Coronary artery (tissue), 2 donors: ENCODE measurements around the gene ZG16.
"Not testable (repeated sequence)": the region's sequence is repeated elsewhere in the genome, so short reads cannot be mapped to it uniquely, and the experiment has no call there.

Experiments used
- DNase-seq: peaks from one replicate; pipeline ENCODE4 v3.0.0-alpha.2; 2017; ENCODE audit warnings: low spot score
- H3K27ac ChIP-seq, 2 donors: fragments of 200-600 bp; sonication (generic); one replicate each; pipeline ENCODE4 v1.5.1; 2016 to 2019
- H3K4me3 ChIP-seq: fragments of 200-600 bp; sonication (generic); 2 replicates; pipeline ENCODE4 v1.5.1; 2016; ENCODE audit warnings: mild to moderate bottlenecking, moderate library complexity
- CTCF ChIP-seq: fragments of 200-600 bp; sonication (generic); IDR thresholded peaks from one replicate; pipeline ENCODE4 v1.5.1; 2019; ENCODE audit warnings: antibody characterized with exemption

ZG16 gene

GRCh38 chr16:29737713-29738112 is 40.3 kb upstream of the ZG16 start:
- no peak for DNase-seq
- H3K27ac ChIP-seq: no peak overlapping the region
- H3K4me3 ChIP-seq: no peak overlapping the region
- TF ChIP-seq CTCF: no peak

GRCh38 chr16:29738514-29738913 is 39.5 kb upstream of the ZG16 start:
- no peak for DNase-seq
- no peak for TF ChIP-seq CTCF
- no peak overlapping the region for H3K27ac ChIP-seq
- H3K4me3 ChIP-seq: no peak overlapping the region

- DNase-seq, H3K4me3 ChIP-seq: not testable (repeated sequence)
Observed at GRCh38 chr16:29739927-29740629, 38.0 kb upstream of the ZG16 start.

GRCh38 chr16:29740630-29741015 is 37.4 kb upstream of the ZG16 start:
- not testable (repeated sequence) for DNase-seq, H3K4me3 ChIP-seq, H3K27ac ChIP-seq

More at GRCh38 chr16:29739927-29740629, 38.0 kb upstream of the ZG16 start:
- H3K27ac ChIP-seq: not testable (repeated sequence)

GRCh38 chr16:29742683-29743275 is 35.3 kb upstream of the ZG16 start:
- Histone ChIP-seq H3K27ac (no peak overlapping the region), H3K4me3 (no peak overlapping the region)
- no peak for TF ChIP-seq CTCF
- no peak for DNase-seq

- Histone ChIP-seq H3K27ac (no peak overlapping the region), H3K4me3 (no peak overlapping the region)
- TF ChIP-seq CTCF: no peak
- DNase-seq: no peak
Observed at GRCh38 chr16:29743475-29743826, 34.6 kb upstream of the ZG16 start.

- TF ChIP-seq CTCF: no peak
- DNase-seq: no peak
- Histone ChIP-seq H3K4me3 (no peak overlapping the region), H3K27ac (no peak overlapping the region)
Observed at GRCh38 chr16:29743827-29744531, 34.1 kb upstream of the ZG16 start.

GRCh38 chr16:29744541-29745101 is 33.4 kb upstream of the ZG16 start:
- TF ChIP-seq CTCF: no peak
- no peak for DNase-seq
- Histone ChIP-seq H3K4me3 (no peak overlapping the region), H3K27ac (no peak overlapping the region)
